Adrenal gland (tissue), 5 donors: Measurements from ENCODE around the gene RFPL4A.
"Not testable (repeated sequence)": the region's sequence is repeated elsewhere in the genome, so short reads cannot be mapped to it uniquely, and the experiment has no call there.

ENCODE experiments used
- POLR2A ChIP-seq, 2 donors: fragments of 450-650 bp; IDR thresholded peaks; one replicate each; pipeline ENCODE4 v1.6.1; 2017; ENCODE audit warnings: antibody characterized with exemption in 2 of 2, mild to moderate bottlenecking in 2 of 2, moderate library complexity in 1 of 2
- TF ChIP-seq, protein P1 (sequence below), 6 experiments: fragments of 450-650 bp in 4 of 6; fragments of 200-600 bp in 2 of 6; sonication (generic) in 1 of 6; IDR thresholded peaks; 1 replicate in 5 of 6; 2 replicates in 1 of 6; pipeline versions ENCODE4 v1.5.1 to v1.8.0; 2016 to 2021; ENCODE audit warnings: antibody characterized with exemption in 6 of 6, mild to moderate bottlenecking in 2 of 6, moderate library complexity in 1 of 6
- donor health status: DM: no; HTN: no; CAD: no.

DNA sequence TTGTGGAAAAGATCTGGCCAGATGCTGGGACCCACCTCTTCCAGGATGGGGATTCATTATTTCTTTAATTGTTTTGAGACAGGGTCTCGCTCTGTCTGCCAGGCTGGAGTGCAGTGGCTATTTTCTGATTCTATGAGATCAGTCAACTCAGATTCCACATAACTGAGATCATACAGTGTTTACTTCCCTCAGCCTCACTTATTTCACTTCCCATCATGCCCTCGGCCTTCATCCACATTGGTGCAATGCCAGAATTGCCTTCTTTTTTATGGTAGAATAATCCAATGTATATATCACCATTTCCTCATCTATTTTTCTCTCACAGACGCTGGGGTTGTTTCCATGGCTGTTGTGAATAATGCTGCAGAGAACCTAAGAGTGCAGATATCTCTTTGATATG is 10.7 kb downstream of the RFPL4A start:
- TF ChIP-seq POLR2A (IDR thresholded peaks at IDR 0.05), result not testable (repeated sequence)
- TF ChIP-seq, protein P1, sequence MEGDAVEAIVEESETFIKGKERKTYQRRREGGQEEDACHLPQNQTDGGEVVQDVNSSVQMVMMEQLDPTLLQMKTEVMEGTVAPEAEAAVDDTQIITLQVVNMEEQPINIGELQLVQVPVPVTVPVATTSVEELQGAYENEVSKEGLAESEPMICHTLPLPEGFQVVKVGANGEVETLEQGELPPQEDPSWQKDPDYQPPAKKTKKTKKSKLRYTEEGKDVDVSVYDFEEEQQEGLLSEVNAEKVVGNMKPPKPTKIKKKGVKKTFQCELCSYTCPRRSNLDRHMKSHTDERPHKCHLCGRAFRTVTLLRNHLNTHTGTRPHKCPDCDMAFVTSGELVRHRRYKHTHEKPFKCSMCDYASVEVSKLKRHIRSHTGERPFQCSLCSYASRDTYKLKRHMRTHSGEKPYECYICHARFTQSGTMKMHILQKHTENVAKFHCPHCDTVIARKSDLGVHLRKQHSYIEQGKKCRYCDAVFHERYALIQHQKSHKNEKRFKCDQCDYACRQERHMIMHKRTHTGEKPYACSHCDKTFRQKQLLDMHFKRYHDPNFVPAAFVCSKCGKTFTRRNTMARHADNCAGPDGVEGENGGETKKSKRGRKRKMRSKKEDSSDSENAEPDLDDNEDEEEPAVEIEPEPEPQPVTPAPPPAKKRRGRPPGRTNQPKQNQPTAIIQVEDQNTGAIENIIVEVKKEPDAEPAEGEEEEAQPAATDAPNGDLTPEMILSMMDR (IDR thresholded peaks at IDR 0.05), result not testable (repeated sequence)
